Right ventricle myocardium inferior (tissue), 1 donor: ENCODE measurements around the gene CCT2. TPM values are rescaled to one million over a fixed set of nuclear protein-coding genes. Genes with fewer than 3 reads are reported as not detected.

Source experiments
- ATAC-seq: fragments of 200-7000 bp; cut with Tn5 transposase; one replicate; pipeline ENCODE4 v1.9.1; 2020; ENCODE audit warnings: mild to moderate bottlenecking, moderate library complexity
- DNase-seq: peaks from one replicate; pipeline ENCODE4 v3.0.0; 2021; ENCODE audit errors: missing footprints
- intact Hi-C: fragments of 100-400 bp; cut with DNase I; formaldehyde crosslinking; loops from one replicate; pipeline ENCODE4 v1.11.0; 2022
- long read RNA-seq: library from polyadenylated mRNA; unstranded; transcript quantifications from one replicate; pipeline ENCODE4 v2.0.0, GENCODE V29; 2021
- total RNA-seq: library from RNA; stranded (reverse); fragmentation: NEBNext Ultra II Directional; extraction: Animal tissue kit (Norgen Biotek cat#: 25700); gene quantifications from one replicate; pipeline ENCODE4 v1.2.1, GENCODE V29; 2021
- donor health status: DM: no; HTN: yes; CAD: no; lungs with severe emphysema.

Gene CCT2
- total RNA-seq, result 100 TPM
- long read RNA-seq, transcript CCT2-201 (16 exons, 2,041 nt), result major isoform, 49 of 57 reads
- long read RNA-seq, partial matches to known transcripts, result 5 of 57 reads
- long read RNA-seq, other reads (novel, unspliced or antisense), result 1 of 57 reads

DNA sequence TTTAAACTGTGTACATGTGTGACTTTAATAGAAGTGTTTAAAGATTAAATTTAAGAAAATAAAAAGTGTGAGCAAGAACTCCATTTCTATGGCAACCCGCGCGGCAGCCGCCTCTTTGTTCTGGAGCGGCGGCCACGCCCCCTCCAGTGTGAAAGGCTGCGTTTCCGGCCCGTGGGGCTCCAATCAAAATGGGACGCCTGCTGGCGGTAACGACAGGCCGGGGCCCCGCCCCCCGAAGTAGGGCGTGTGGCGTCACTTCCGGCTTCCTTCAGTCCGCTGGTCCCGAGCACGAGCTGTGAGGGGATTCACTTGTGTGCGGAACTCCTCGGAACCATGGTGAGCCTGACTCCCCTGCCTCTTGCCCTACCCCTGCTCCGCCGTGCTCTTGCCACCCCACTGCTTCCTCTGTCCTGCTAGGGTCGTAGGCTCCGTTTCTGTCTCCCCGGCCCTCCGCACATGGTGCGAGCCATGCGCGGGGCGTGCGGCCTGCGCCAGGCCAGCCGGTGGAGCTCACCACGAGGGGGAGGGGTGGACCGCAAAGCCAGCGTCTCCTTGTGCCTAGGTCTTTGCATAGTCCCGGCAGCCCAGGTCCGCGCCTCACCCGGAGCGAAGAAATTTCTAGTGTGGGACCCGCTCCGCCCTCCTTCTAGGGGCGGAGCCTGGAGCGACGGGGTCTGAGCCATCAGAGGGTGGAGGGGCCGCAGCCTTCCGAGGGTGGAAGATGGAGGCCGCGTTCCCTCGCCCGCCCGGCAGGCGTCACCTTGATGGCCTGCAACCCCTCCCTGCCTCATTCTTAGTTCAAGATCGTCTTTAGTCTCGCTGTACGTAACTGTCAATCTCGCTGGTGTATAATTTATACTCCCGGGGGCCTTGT lies at the start of gene CCT2:
Gene CCT2, plus strand, starts transcription at position 271 of the 874 bp plus-strand sequence. Its CDS starts 63 bp downstream, at position 334.
- intact Hi-C loops, result loop anchor here (1.0 kb wide), 1 partner anchor 226 kb away; the partner anchor contains the start of gene YEATS4
- DNase-seq (peak; percentile 99), ATAC-seq (peak; percentile 100)

- intact Hi-C loops, result no loop called here
- ATAC-seq (no peak), DNase-seq (no peak)
These were observed 44.3 kb upstream of the CCT2 start for GRCh38 chr12:69540987-69541386.

GRCh38 chr12:69544087-69544486 lies 41.2 kb upstream of the CCT2 start:
- intact Hi-C loops, result no loop called here
- no peak for DNase-seq

GRCh38 chr12:69545081-69545480 lies 40.2 kb upstream of the CCT2 start:
- intact Hi-C loops, result no loop called here
- no peak for DNase-seq
- ATAC-seq, result no peak

More at GRCh38 chr12:69544087-69544486, 41.2 kb upstream of the CCT2 start:
- ATAC-seq, result no peak

- DNase-seq (no peak), ATAC-seq (no peak)
- intact Hi-C loops, result no loop called here
These were observed 38.4 kb upstream of the CCT2 start for GRCh38 chr12:69546693-69547438.

DNA sequence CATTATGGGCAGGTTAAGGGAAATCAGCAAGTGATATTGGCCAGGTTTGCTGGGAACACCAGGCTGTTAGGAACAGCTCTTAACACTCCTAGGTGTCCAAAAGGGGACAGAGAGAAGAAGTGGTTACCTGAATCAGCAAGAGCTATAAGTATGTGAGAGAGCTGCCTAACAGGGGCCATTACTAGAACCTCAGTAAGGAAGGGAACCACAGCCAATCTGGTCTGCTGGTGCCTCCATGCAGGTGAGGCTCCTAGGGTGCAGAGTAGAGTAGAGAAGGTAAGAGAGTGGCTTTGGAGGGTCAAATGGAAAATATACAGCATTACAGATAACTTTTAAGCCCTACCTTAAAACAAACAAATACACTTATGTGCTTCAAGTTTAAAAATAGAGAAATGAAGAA lies 36.6 kb upstream of the CCT2 start:
- intact Hi-C loops, result no loop called here
- DNase-seq, result no peak
- ATAC-seq, result no peak

- intact Hi-C loops, result no loop called here
- ATAC-seq (no peak), DNase-seq (no peak)
These were observed 34.5 kb upstream of the CCT2 start for GRCh38 chr12:69550569-69551350.

- DNase-seq (no peak), ATAC-seq (peak; percentile 42)
- intact Hi-C loops, result no loop called here
These were observed 31.5 kb upstream of the CCT2 start for GRCh38 chr12:69553628-69554248.

- ATAC-seq, result no peak
- no peak for DNase-seq
- intact Hi-C loops, result no loop called here
These were observed 29.8 kb upstream of the CCT2 start for GRCh38 chr12:69555461-69555860.

DNA sequence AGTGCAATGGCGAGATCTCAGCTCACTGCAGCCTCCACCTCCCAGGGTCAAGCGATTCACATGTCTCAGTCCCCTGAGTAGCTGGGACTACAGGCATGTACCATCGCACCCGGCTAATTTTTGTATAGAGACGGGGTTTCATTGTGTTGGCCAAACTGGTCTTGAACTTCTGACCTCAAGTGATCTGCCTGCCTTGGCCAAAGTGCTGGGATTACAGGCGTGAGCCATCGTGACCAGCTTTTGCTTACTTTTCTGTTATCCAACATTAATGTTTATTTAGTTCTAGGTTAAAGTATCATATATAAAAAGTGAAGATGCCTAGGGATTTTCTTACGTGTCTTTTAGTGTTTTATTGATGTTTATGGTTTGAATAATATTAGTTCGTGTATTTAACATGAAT lies 28.9 kb upstream of the CCT2 start:
- ATAC-seq, result no peak
- intact Hi-C loops, result no loop called here
- DNase-seq, result no peak

GRCh38 chr12:69563166-69563762 lies 22.0 kb upstream of the CCT2 start:
- no peak for ATAC-seq
- no peak for DNase-seq
- intact Hi-C loops, result no loop called here

- ATAC-seq, result no peak
- intact Hi-C loops, result no loop called here
- DNase-seq, result no peak
These were observed 18.7 kb upstream of the CCT2 start for GRCh38 chr12:69566603-69567002.

DNA sequence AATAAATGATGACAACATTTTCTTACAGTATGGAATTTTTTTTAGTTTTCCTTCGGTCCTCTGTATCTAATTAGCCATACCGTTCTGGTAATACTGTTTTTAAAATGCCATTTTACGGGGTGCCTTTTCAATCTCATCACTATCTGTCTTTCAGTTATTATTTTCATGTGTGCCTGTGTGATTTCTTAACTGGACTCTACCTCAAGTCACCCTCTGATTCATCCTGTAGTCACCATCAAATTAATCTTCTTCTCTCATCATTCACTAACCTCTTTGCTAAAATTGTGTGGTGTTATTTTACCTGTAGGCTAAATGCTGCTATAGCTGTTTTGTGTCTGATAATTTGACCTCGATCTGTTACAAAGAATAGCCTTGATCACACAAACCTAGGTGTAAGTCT lies 16.0 kb upstream of the CCT2 start:
- ATAC-seq (no peak), DNase-seq (no peak)
- intact Hi-C loops, result no loop called here

DNA sequence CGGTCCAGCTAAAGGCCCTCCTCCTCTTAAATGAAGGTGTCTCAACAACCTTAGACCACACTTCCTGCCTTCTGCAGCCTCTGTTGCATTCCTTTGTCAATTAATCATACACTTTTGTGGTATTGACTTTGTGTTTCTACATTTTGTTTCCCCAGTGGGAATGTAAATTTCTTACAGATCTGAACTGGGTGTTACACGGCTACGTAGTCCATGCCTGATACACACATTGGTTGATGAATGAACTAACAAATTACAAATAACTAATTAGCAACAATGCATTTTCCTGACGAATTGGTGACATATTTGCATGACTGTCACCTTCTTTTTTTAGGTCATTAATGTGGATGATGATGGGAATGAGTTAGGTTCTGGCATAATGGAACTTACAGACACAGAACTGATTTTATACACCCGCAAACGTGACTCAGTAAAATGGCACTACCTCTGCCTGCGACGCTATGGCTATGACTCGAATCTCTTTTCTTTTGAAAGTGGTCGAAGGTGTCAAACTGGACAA lies 15.2 kb upstream of the CCT2 start:
- DNase-seq (no peak), ATAC-seq (no peak)
- intact Hi-C loops, result loop anchor here (1.0 to 10.0 kb wide), 4 partner anchors 99 to 213 kb away; partner anchors contain the start of genes FRS2 and YEATS4

GRCh38 chr12:69570545-69571399 lies 14.5 kb upstream of the CCT2 start:
- peak; percentile 68 for ATAC-seq
- DNase-seq, result no peak
- intact Hi-C loops, result loop anchor here (1.0 to 10.0 kb wide), 4 partner anchors 100 to 213 kb away; partner anchors contain the start of genes FRS2 and YEATS4

- intact Hi-C loops, result loop anchor here (10.0 kb wide), 1 partner anchor 191 kb away; no protein-coding TSS in a partner anchor
These were observed 9.9 kb upstream of the CCT2 start for GRCh38 chr12:69575346-69575745.

DNA sequence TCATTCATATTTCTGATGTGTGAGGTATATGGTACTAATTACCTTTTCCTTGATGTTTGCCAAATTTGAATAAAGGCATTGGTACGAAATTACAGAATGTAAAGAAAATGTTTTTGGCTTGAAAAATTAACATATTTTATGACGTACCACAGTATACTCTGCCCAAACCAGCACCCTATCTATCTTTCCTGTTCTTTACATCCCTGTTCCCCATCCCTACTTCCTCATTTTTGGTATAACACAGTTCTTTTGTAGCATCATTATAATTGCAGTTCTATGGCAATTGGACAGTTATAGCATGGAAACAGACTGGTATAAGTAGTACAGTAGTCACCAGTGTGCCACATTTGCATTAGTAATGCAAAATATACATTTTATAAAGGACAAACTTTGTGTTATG lies 7.0 kb upstream of the CCT2 start:
- no peak for DNase-seq
- ATAC-seq, result no peak
- intact Hi-C loops, result loop anchor here (10.0 kb wide), 1 partner anchor 193 kb away; no protein-coding TSS in a partner anchor

More at GRCh38 chr12:69575346-69575745, 9.9 kb upstream of the CCT2 start:
- no peak for ATAC-seq
- no peak for DNase-seq
